ENCODE data around the gene SLC4A9. TPM values are rescaled to one million over a fixed set of nuclear protein-coding genes. Genes with fewer than 3 reads are reported as not detected.
A peak's percentile ranks its signal among the peaks of the same experiment; 100 is the strongest.

The SLC4A9 gene
- polyA plus RNA-seq, 2 of the 4 experiments (the other 2 are of a cell fraction), result not detected

DNA sequence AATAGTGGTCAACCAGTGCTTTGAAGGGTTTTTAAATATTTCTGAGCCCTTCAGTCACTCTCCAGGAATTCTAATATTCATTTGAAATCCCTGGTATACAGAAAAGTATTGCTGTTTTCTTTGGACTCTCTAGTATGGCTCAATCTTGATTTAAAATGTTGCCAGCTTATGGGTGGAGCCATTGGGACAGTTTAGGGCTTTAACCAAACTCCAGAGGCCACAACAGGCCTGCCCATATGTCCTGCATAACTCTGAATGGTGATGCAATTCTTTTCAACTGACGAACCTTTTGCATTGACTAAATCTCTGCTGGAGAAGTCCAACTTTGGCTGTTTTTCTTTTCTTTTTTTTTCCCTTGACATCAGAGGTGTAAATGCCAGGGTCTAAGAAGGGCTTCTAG is 31.3 kb downstream of the SLC4A9 start:
- Histone ChIP-seq H3K4me1 (no peaks in the 10 kb centered on the region), H3K4me2 (no peak overlapping the region), H3K4me3 (no peak overlapping the region), H3K27ac (no peak overlapping the region), H3K9me3 (no peaks in the 10 kb centered on the region)
- 87% methylated on average over 1 of the region's 1 CpG for WGBS (ENCODE audit: missing lambda C conversion rate)
- POLR2A ChIA-PET, result no interaction called here
- TF ChIP-seq CBX2 (IDR thresholded peaks at IDR 0.05; ENCODE audit: borderline replicate concordance, low read depth), result no peak
- no peak for TF ChIP-seq HDAC2 (IDR thresholded peaks at IDR 0.05)
- TF ChIP-seq HOXB5 (CRISPR knock-in tag; IDR thresholded peaks at IDR 0.05), result no peak
- no peak for TF ChIP-seq MYC (IDR thresholded peaks at IDR 0.05; ENCODE audit: borderline replicate concordance, low read length)
- no peak for TF ChIP-seq GATA3 (IDR thresholded peaks at IDR 0.05; ENCODE audit: borderline replicate concordance)
- no peak for TF ChIP-seq HES2 (IDR thresholded peaks at IDR 0.05)
- no peak for TF ChIP-seq HEYL (CRISPR knock-in tag; IDR thresholded peaks at IDR 0.05)
- ATAC-seq (0 out of 6 replicates have a peak, but pooled peaks of 1 of the 2 experiments have one; percentile 43), DNase-seq (ENCODE audit: low read depth in 1 of 2, low spot score in 1 of 2) (no peak), FAIRE-seq (no peak)
- CTCF ChIA-PET, result interaction anchor here (0.6 to 4.1 kb wide), 3 partner anchors 18 to 247 kb away, joined by 3 to 17 read pairs (median 5); no protein-coding TSS in a partner anchor

GRCh38 chr5:140391732-140392131 is 31.7 kb downstream of the SLC4A9 start:
- 93% methylated on average over 1 of the region's 1 CpG for WGBS (ENCODE audit: missing lambda C conversion rate)
- DNase-seq (ENCODE audit: low read depth in 1 of 2, low spot score in 1 of 2) (no peak), ATAC-seq (no peak), FAIRE-seq (no peak)
- ChIA-PET POLR2A (no interaction called here), CTCF (interaction anchor here (0.6 to 4.1 kb wide), 3 partner anchors 19 to 247 kb away, joined by 3 to 17 read pairs (median 5); no protein-coding TSS in a partner anchor)
- no peaks in the 10 kb centered on the region for H3K9me3 ChIP-seq
- no peak overlapping the region for H3K4me3 ChIP-seq
- no peak overlapping the region for H3K4me2 ChIP-seq
- H3K27ac ChIP-seq, result no peak overlapping the region
- no peak for TF ChIP-seq KDM5A (IDR thresholded peaks at IDR 0.05)
- TF ChIP-seq GATA3 (IDR thresholded peaks at IDR 0.05; ENCODE audit: borderline replicate concordance), result no peak
- TF ChIP-seq ESRRA (IDR thresholded peaks at IDR 0.05; ENCODE audit: borderline replicate concordance, low read length), result no peak
- no peak for TF ChIP-seq CHD2 (IDR thresholded peaks at IDR 0.05; ENCODE audit: low read length, partially characterized antibody)
- TF ChIP-seq NFE2L2 (conservative IDR thresholded peaks at IDR 0.05; ENCODE audit: low read length), result no peak
- TF ChIP-seq HOXA7 (CRISPR knock-in tag; IDR thresholded peaks at IDR 0.05), result no peak
- TF ChIP-seq BHLHE40 (IDR thresholded peaks at IDR 0.05; ENCODE audit: low read depth, low read length), result no peak
- TF ChIP-seq, protein P1, sequence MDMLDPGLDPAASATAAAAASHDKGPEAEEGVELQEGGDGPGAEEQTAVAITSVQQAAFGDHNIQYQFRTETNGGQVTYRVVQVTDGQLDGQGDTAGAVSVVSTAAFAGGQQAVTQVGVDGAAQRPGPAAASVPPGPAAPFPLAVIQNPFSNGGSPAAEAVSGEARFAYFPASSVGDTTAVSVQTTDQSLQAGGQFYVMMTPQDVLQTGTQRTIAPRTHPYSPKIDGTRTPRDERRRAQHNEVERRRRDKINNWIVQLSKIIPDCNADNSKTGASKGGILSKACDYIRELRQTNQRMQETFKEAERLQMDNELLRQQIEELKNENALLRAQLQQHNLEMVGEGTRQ (IDR thresholded peaks at IDR 0.05), result no peak
- TF ChIP-seq JUNB (IDR thresholded peaks at IDR 0.05), result no peak
- TF ChIP-seq MYC (IDR thresholded peaks at IDR 0.05; ENCODE audit: borderline replicate concordance, low read length), result no peak
- no peak for TF ChIP-seq FOSL2 (IDR thresholded peaks at IDR 0.05)
- TF ChIP-seq FOSL2 (CRISPR knock-in tag; IDR thresholded peaks at IDR 0.05), result no peak
- TF ChIP-seq HOXB5 (CRISPR knock-in tag; IDR thresholded peaks at IDR 0.05), result no peak
- TF ChIP-seq, protein P2, sequence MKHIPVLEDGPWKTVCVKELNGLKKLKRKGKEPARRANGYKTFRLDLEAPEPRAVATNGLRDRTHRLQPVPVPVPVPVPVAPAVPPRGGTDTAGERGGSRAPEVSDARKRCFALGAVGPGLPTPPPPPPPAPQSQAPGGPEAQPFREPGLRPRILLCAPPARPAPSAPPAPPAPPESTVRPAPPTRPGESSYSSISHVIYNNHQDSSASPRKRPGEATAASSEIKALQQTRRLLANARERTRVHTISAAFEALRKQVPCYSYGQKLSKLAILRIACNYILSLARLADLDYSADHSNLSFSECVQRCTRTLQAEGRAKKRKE (CRISPR knock-in tag; IDR thresholded peaks at IDR 0.05; ENCODE audit: low read depth), result no peak
- TF ChIP-seq TFCP2L1 (CRISPR knock-in tag; IDR thresholded peaks at IDR 0.05), result no peak
- TF ChIP-seq ZFP36 (IDR thresholded peaks at IDR 0.05; ENCODE audit: borderline replicate concordance, partially characterized antibody), result no peak
- no peak for TF ChIP-seq FOXS1 (CRISPR knock-in tag; IDR thresholded peaks at IDR 0.05)
- no peak for TF ChIP-seq PHF8 (IDR thresholded peaks at IDR 0.05; ENCODE audit: borderline replicate concordance, low read depth)
- TF ChIP-seq EP300 (IDR thresholded peaks at IDR 0.05), result no peak
- no peak for TF ChIP-seq CEBPB (IDR thresholded peaks at IDR 0.05)
- H3K4me1 ChIP-seq, result no peaks in the 10 kb centered on the region

DNA sequence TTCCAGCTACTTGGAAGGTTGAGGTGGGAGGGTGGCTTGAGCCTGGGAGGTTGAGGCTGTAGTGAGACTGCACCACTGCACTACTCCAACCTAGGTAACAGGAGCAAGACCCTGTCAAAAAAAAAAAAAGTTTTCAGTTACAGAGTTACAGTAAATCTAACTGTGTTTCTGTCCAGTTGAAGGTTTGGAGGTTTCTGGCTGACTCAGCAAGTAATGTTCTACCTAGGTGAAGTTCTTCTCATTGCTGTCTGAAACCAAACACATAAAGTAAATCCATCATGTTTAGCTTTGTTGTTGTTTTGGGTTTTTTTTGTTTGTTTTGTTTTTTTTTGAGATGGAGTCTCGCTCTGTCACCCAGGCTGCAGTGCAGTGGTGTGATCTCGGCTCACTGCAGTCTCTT is 33.7 kb downstream of the SLC4A9 start:
- H3K4me1 ChIP-seq, result peaks cover 9% of the 10 kb centered on the region
- POLR2A ChIA-PET, result no interaction called here
- H3K9me3 ChIP-seq, result no peaks in the 10 kb centered on the region
- FAIRE-seq (no peak), ATAC-seq (no peak), DNase-seq (ENCODE audit: low read depth in 1 of 2, low spot score in 1 of 2) (no peak)
- H3K4me2 ChIP-seq, result no peak overlapping the region
- CTCF ChIA-PET, result interaction anchor here (0.7 to 1.8 kb wide), 7 partner anchors 20 to 154 kb away, joined by 3 to 9 read pairs (median 5); no protein-coding TSS in a partner anchor
- no peak for TF ChIP-seq CHD4 (IDR thresholded peaks at IDR 0.05; ENCODE audit: borderline replicate concordance)
- TF ChIP-seq CHD2 (IDR thresholded peaks at IDR 0.05; ENCODE audit: low read length, partially characterized antibody), result no peak
- TF ChIP-seq E2F6 (IDR thresholded peaks at IDR 0.05; ENCODE audit: borderline replicate concordance, low read depth), result no peak
- TF ChIP-seq ZC3H11A (IDR thresholded peaks at IDR 0.05), result no peak
- TF ChIP-seq NPAS2 (CRISPR knock-in tag; IDR thresholded peaks at IDR 0.05; ENCODE audit: borderline replicate concordance), result no peak
- peak; percentile 91 for TF ChIP-seq MAFK (IDR thresholded peaks at IDR 0.05; ENCODE audit: partially characterized antibody)
- TF ChIP-seq EHMT2 (IDR thresholded peaks at IDR 0.05; ENCODE audit: low read depth), result no peak
- no peak overlapping the region for H3K4me3 ChIP-seq
- H3K27ac ChIP-seq, result no peak overlapping the region
- WGBS (ENCODE audit: missing lambda C conversion rate), result 92% methylated on average over 2 of the region's 2 CpGs
